H1 (cell line): ENCODE data around the gene BARHL1. TPM values are rescaled to one million over a fixed set of nuclear protein-coding genes. Genes with fewer than 3 reads are reported as not detected.

ENCODE experiments used
- CTCF ChIA-PET: fragments of 300-600 bp; sonication (Branson Sonifier 250); formaldehyde crosslinking; loops from one replicate; lab custom pipeline; 2021; ENCODE audit not compliant: partially characterized antibody; lab: Charles Lee
- POLR2A ChIA-PET: fragments of 300-600 bp; sonication (Branson Sonifier 250); formaldehyde crosslinking; loops from one replicate; lab custom pipeline; 2021; ENCODE audit warnings: inconsistent platforms; ENCODE audit not compliant: partially characterized antibody; lab: Charles Lee
- DNase-seq, 2 experiments: peaks; one replicate each; pipeline versions ENCODE4 v3.0.0 to v3.0.0-alpha.2; 2010 to 2022; ENCODE audit warnings: low spot score in 2 of 2, low read depth in 1 of 2, mixed read lengths in 1 of 2
- FAIRE-seq: peaks from 2 replicates; lab custom pipeline; 2011; peaks lifted over from hg19 to GRCh38; lab: Jason Lieb, UNC
- H2AFZ ChIP-seq: 2 replicates; pipeline ENCODE4 v1.8.1; 2012; ENCODE audit warnings: low read length, inconsistent platforms
- H2AK5ac ChIP-seq: 2 replicates; pipeline ENCODE4 v1.6.1; 2013; ENCODE audit warnings: low read depth, low read length
- H2BK120ac ChIP-seq: replicated peaks from 2 replicates; pipeline ENCODE3; 2013; ENCODE audit warnings: low read depth, low read length, inconsistent platforms
- H2BK12ac ChIP-seq: 2 replicates; pipeline ENCODE4 v1.6.1; 2013; ENCODE audit warnings: low read depth, low read length
- H2BK15ac ChIP-seq: 2 replicates; pipeline ENCODE4 v1.6.1; 2013; ENCODE audit warnings: low read length
- H2BK20ac ChIP-seq: 2 replicates; pipeline ENCODE4 v1.6.1; 2013; ENCODE audit warnings: low read length
- H2BK5ac ChIP-seq: 2 replicates; pipeline ENCODE4 v1.6.1; 2013; ENCODE audit warnings: low read depth, low read length
- H3K14ac ChIP-seq: 2 replicates; pipeline ENCODE4 v1.6.1; 2013; ENCODE audit warnings: inconsistent platforms; ENCODE audit not compliant: insufficient read length
- H3K18ac ChIP-seq: 2 replicates; pipeline ENCODE4 v1.6.1; 2013; ENCODE audit warnings: low read length; ENCODE audit errors: extremely low read depth
- H3K23ac ChIP-seq: 2 replicates; pipeline ENCODE4 v1.6.1; 2013; ENCODE audit warnings: inconsistent platforms; ENCODE audit not compliant: insufficient read length
- H3K23me2 ChIP-seq: 2 replicates; pipeline ENCODE4 v1.6.1; 2013; ENCODE audit warnings: low read depth, low read length
- H3K27ac ChIP-seq: 2 replicates; pipeline ENCODE4 v1.6.1; 2011; ENCODE audit warnings: low read depth, low read length, inconsistent platforms
- H3K27me3 ChIP-seq, 4 experiments: replicated peaks in 1 of 4; 1 replicate in 1 of 4; 2 replicates in 3 of 4; pipeline versions ENCODE4 v1.6.1 to v1.8.1; 2011 to 2013; ENCODE audit warnings: low read length in 3 of 4, mild to moderate bottlenecking in 3 of 4, inconsistent platforms in 2 of 4, mixed read lengths in 2 of 4, moderate library complexity in 1 of 4; ENCODE audit not compliant: control insufficient read depth in 3 of 4, insufficient read depth in 3 of 4; ENCODE audit errors: extremely low read depth in 1 of 4
- H3K36me3 ChIP-seq, 4 experiments: 2 replicates each; pipeline versions ENCODE4 v1.6.1 to v1.8.1; 2011 to 2013; ENCODE audit warnings: mild to moderate bottlenecking in 4 of 4, low read length in 3 of 4, moderate library complexity in 2 of 4, control low read depth in 1 of 4, inconsistent platforms in 1 of 4; ENCODE audit not compliant: insufficient read depth in 4 of 4, control insufficient read depth in 2 of 4
- H3K4ac ChIP-seq: replicated peaks from 2 replicates; pipeline ENCODE3; 2013; ENCODE audit warnings: low read length, low read depth, mixed read lengths, inconsistent platforms; ENCODE audit not compliant: insufficient read length
- H3K4me1 ChIP-seq, 4 experiments: replicated peaks in 1 of 4; 1 replicate in 1 of 4; 2 replicates in 3 of 4; pipeline versions ENCODE4 v1.6.1 to v1.8.1; 2011 to 2013; ENCODE audit warnings: low read length in 3 of 4, inconsistent platforms in 2 of 4, mixed read lengths in 1 of 4; ENCODE audit not compliant: insufficient read depth in 4 of 4, control insufficient read depth in 3 of 4
- H3K4me2 ChIP-seq, 2 experiments: 2 replicates each; pipeline versions ENCODE4 v1.6.1 to v1.8.1; 2011 to 2013; ENCODE audit warnings: low read depth in 2 of 2, low read length in 2 of 2, control low read depth in 1 of 2, inconsistent platforms in 1 of 2, mild to moderate bottlenecking in 1 of 2; ENCODE audit not compliant: insufficient read depth in 1 of 2
- H3K4me3 ChIP-seq, 4 experiments: fragments of 200-600, 300-600 bp in 1 of 4; sonication (generic), shearing (Covaris generic), sonication (Bioruptor Twin) in 1 of 4; 2 replicates each; pipeline versions ENCODE4 v1.5.1 to v1.8.1; 2011 to 2016; ENCODE audit warnings: low read length in 4 of 4, low read depth in 3 of 4, control low read depth in 2 of 4, inconsistent platforms in 2 of 4, mild to moderate bottlenecking in 2 of 4, mixed read lengths in 1 of 4, moderate library complexity in 1 of 4; ENCODE audit not compliant: insufficient read depth in 2 of 4; ENCODE audit errors: extremely low read depth in 1 of 4
- H3K56ac ChIP-seq: replicated peaks from 2 replicates; pipeline ENCODE3; 2013; ENCODE audit warnings: low read depth, mild to moderate bottlenecking, mixed read lengths, low read length, inconsistent platforms; ENCODE audit not compliant: insufficient read length
- H3K79me1 ChIP-seq: 2 replicates; pipeline ENCODE4 v1.6.1; 2013; ENCODE audit warnings: low read depth, low read length, control low read depth
- H3K79me2 ChIP-seq, 2 experiments: 2 replicates each; pipeline versions ENCODE4 v1.6.1 to v1.8.1; 2012 to 2013; ENCODE audit warnings: low read length in 2 of 2, mild to moderate bottlenecking in 2 of 2, inconsistent platforms in 1 of 2; ENCODE audit not compliant: insufficient read depth in 2 of 2, control insufficient read depth in 1 of 2
- H3K9ac ChIP-seq, 4 experiments: replicated peaks in 1 of 4; 1 replicate in 1 of 4; 2 replicates in 3 of 4; pipeline versions ENCODE4 v1.6.1 to v1.8.1; 2011 to 2013; ENCODE audit warnings: low read depth in 3 of 4, low read length in 3 of 4, control low read depth in 2 of 4, mild to moderate bottlenecking in 2 of 4, moderate library complexity in 2 of 4, inconsistent platforms in 1 of 4; ENCODE audit errors: extremely low read depth in 1 of 4
- H3K9me3 ChIP-seq, 2 experiments: 2 replicates each; pipeline versions ENCODE4 v1.6.1 to v1.8.1; 2012 to 2013; ENCODE audit warnings: mild to moderate bottlenecking in 2 of 2, moderate library complexity in 2 of 2, control low read depth in 1 of 2, inconsistent platforms in 1 of 2, low read depth in 1 of 2, low read length in 1 of 2, mixed read lengths in 1 of 2; ENCODE audit not compliant: insufficient read depth in 2 of 2
- H4K20me1 ChIP-seq, 2 experiments: replicated peaks in 1 of 2; 2 replicates each; pipeline versions ENCODE3 to v1.8.1; 2011 to 2013; ENCODE audit warnings: inconsistent platforms in 2 of 2, low read length in 2 of 2, mild to moderate bottlenecking in 1 of 2; ENCODE audit not compliant: insufficient read depth in 2 of 2, control insufficient read depth in 1 of 2
- H4K5ac ChIP-seq: 2 replicates; pipeline ENCODE4 v1.6.1; 2013; ENCODE audit warnings: low read length, low read depth, mixed read lengths, inconsistent platforms; ENCODE audit not compliant: insufficient read length
- H4K8ac ChIP-seq: 2 replicates; pipeline ENCODE4 v1.8.0; 2013; ENCODE audit warnings: mild to moderate bottlenecking, moderate library complexity, low read length, inconsistent platforms; ENCODE audit not compliant: insufficient read depth; ENCODE audit errors: extremely low read depth
- H4K91ac ChIP-seq: replicated peaks from 2 replicates; pipeline ENCODE3; 2013; ENCODE audit warnings: low read length, mixed read lengths, inconsistent platforms; ENCODE audit not compliant: insufficient read length
- BRCA1 ChIP-seq: IDR thresholded peaks from 2 replicates; pipeline ENCODE4 v1.6.1; 2012; ENCODE audit warnings: low read depth, low read length, improper control_type of control experiment
- CBX8 ChIP-seq: fragments of 300-800, 300-1000 bp; sonication (generic); IDR thresholded peaks from 2 replicates; pipeline ENCODE4 v1.7.1; 2016; ENCODE audit warnings: low read depth, low read length, borderline replicate concordance
- CEBPB ChIP-seq: IDR thresholded peaks from 2 replicates; pipeline ENCODE4 v1.6.1; 2012; ENCODE audit warnings: low read depth, low read length
- CHD1 ChIP-seq: IDR thresholded peaks from 2 replicates; pipeline ENCODE4 v1.6.1; 2012; ENCODE audit warnings: low read depth, low read length, improper control_type of control experiment
- EZH2 ChIP-seq: fragments of 200-600 bp; sonication (generic); IDR thresholded peaks from 2 replicates; pipeline ENCODE4 v1.7.1; 2012; ENCODE audit warnings: low read depth, mild to moderate bottlenecking, moderate library complexity, low read length, inconsistent platforms; ENCODE audit not compliant: severe bottlenecking
- HDAC2 ChIP-seq, 2 experiments: fragments of 300-600 bp in 1 of 2; sonication (generic) in 1 of 2; IDR thresholded peaks; 2 replicates each; pipeline ENCODE4 v1.6.1; 2011 to 2012; ENCODE audit warnings: low read depth in 2 of 2, low read length in 2 of 2, mild to moderate bottlenecking in 2 of 2, moderate library complexity in 2 of 2, borderline replicate concordance in 1 of 2, inconsistent platforms in 1 of 2
- JUN ChIP-seq: IDR thresholded peaks from 2 replicates; pipeline ENCODE4 v1.6.1; 2011; ENCODE audit warnings: low read depth, mild to moderate bottlenecking, improper control_type of control experiment, low read length
- JUND ChIP-seq: IDR thresholded peaks from 2 replicates; pipeline ENCODE4 v1.6.1; 2011; ENCODE audit warnings: mild to moderate bottlenecking, improper control_type of control experiment, low read length
- KDM5A ChIP-seq: fragments of 200-600 bp; IDR thresholded peaks from 2 replicates; pipeline ENCODE4 v1.7.1; 2012; ENCODE audit warnings: mild to moderate bottlenecking, low read length, inconsistent platforms, mixed read lengths
- NANOG ChIP-seq: IDR thresholded peaks from 2 replicates; pipeline ENCODE4 v1.6.1; 2011; ENCODE audit warnings: low read length, low read depth, mild to moderate bottlenecking, inconsistent platforms; ENCODE audit not compliant: insufficient read depth, poor library complexity, severe bottlenecking
- PHF8 ChIP-seq: fragments of 200-600 bp; sonication (generic); conservative IDR thresholded peaks from 2 replicates; pipeline ENCODE4 v1.7.1; 2012; ENCODE audit warnings: low read depth, mild to moderate bottlenecking, inconsistent platforms, low read length, moderate library complexity
- RXRA ChIP-seq: IDR thresholded peaks from 2 replicates; pipeline ENCODE4 v1.6.1; 2011; ENCODE audit warnings: low read depth, mild to moderate bottlenecking, low read length, moderate library complexity; ENCODE audit not compliant: insufficient read depth
- SP4 ChIP-seq: IDR thresholded peaks from 2 replicates; pipeline ENCODE4 v1.6.1; 2012; ENCODE audit warnings: low read length, inconsistent platforms
- SRF ChIP-seq: IDR thresholded peaks from 2 replicates; pipeline ENCODE4 v1.6.1; 2011; ENCODE audit warnings: mild to moderate bottlenecking, low read depth, low read length, moderate library complexity
- TCF12 ChIP-seq: IDR thresholded peaks from 2 replicates; pipeline ENCODE4 v1.6.1; 2011; ENCODE audit warnings: low read depth, mild to moderate bottlenecking, low read length
- WGBS, 2 experiments: shearing (Covaris generic) in 1 of 2; methylation state at CpG; one replicate each; pipeline versions ENCODE4 v1.1.6 to v1.1.7; 2013 to 2015; ENCODE audit warnings: low lambda C conversion rate in 2 of 2, mixed read lengths in 2 of 2, inconsistent platforms in 1 of 2, low coverage in 1 of 2, missing lambda C conversion rate in 1 of 2; ENCODE audit not compliant: insufficient replicate concordance in 2 of 2, insufficient coverage in 1 of 2, insufficient read length in 1 of 2; ENCODE audit errors: extremely low coverage in 1 of 2, missing lambda C conversion rate in 1 of 2; 5-methylcytosine and 5-hydroxymethylcytosine counted together
- polyA plus RNA-seq, 7 experiments: library from polyadenylated mRNA; depleted of rRNA in 3 of 7; stranded (reverse) in 5 of 7; unstranded in 2 of 7; fragments of >200 nt in 5 of 7; fragments of 200-250 nt in 2 of 7; gene quantifications; 1 replicate in 5 of 7; 2 replicates in 1 of 7; 4 replicates in 1 of 7; pipeline versions ENCODE4 v1.2.1 to v1.2.3, GENCODE V29; 2011 to 2013; ENCODE audit warnings: missing spikeins in 2 of 7, mixed read lengths in 2 of 7
- total RNA-seq: library from RNA; stranded (reverse); fragmentation: NEBNext Ultra II Directional; extraction: Animal tissue kit (Norgen Biotek cat#: 25700); gene quantifications from 2 replicates; pipeline ENCODE4 v1.2.1, GENCODE V29; 2021

BARHL1 gene
- total and polyA plus RNA-seq, 2 of the 8 experiments (the other 6 are each of a cell fraction or from before 2014, with no cell fraction given) = not detected

DNA sequence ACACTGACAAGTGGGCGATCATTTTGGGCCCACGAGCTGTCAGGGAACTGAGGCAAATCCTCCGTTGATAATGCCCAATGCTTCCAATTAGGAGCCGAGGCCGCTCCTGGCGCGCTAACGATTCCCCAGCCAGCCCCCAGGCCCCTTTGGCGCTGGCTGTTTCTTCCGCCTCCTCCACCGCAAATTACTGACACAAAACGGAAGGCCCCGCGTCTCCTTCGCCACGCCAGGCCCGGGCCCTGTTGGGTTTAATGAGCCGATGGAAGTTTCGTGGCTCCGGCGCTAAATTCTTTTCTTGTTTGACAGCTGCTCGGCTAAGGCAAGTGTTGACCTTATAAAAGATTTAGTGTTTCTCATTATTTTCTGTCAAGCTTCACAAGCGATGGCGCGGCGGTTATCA lies 25.7 kb upstream of the BARHL1 start:
- Histone ChIP-seq H3K18ac (no peak overlapping the region; the same call in 1 of the 2 replicates), H2BK20ac (no peak overlapping the region), H3K56ac (no peak overlapping the region), H3K4me1 (peaks cover 0 to 3% (median 0%) of the 10 kb centered on the region in 4 experiments; a peak in 1 of 7 replicates), H4K91ac (no peak overlapping the region), H3K79me2 (no peaks in the 10 kb centered on the region), H3K9me3 (peaks cover 0 to 2% of the 10 kb centered on the region in 2 experiments; a peak in 1 of 4 replicates), H4K5ac (no peak overlapping the region), H3K4ac (no peak overlapping the region), H2BK15ac (no peak overlapping the region), H3K27me3 (no peaks in the 10 kb centered on the region), H3K27ac (no peak overlapping the region), H3K4me3 (no peak overlapping the region), H2BK5ac (no peak overlapping the region), H2AK5ac (no peak overlapping the region), H3K79me1 (no peaks in the 10 kb centered on the region), H3K4me2 (no peak overlapping the region), H3K36me3 (no peaks in the 10 kb centered on the region), H3K23ac (no peak overlapping the region), H3K23me2 (no peaks in the 10 kb centered on the region; the same call in 1 of the 2 replicates), H2BK12ac (no peak overlapping the region), H2AFZ (no peak overlapping the region), H2BK120ac (no peak overlapping the region), H3K9ac (no peak overlapping the region), H4K20me1 (peaks cover 0 to 2% of the 10 kb centered on the region in 2 experiments), H4K8ac (no peak overlapping the region), H3K14ac (no peak overlapping the region)
- DNase-seq (no peak), FAIRE-seq (no peak)
- ChIA-PET POLR2A (interaction anchor here (1.0 kb wide), 1 partner anchor 11 kb away, joined by 3 read pairs; no protein-coding TSS in a partner anchor), CTCF (interaction anchor here (1.2 to 1.3 kb wide), 2 partner anchors 8 to 18 kb away, joined by 4 read pairs; no protein-coding TSS in a partner anchor)
- 92% methylated on average over 26 of the region's 26 CpGs; no CpG with 5 or more reads in 1 of the 2 experiments for WGBS, 2 experiments
- no peak for TF ChIP-seq NANOG
- TF ChIP-seq EZH2 = no peak
- no peak for TF ChIP-seq TCF12
- no peak for TF ChIP-seq CEBPB
- TF ChIP-seq KDM5A = no peak
- TF ChIP-seq JUN = no peak
- TF ChIP-seq JUND = no peak
- TF ChIP-seq SP4 = no peak
- TF ChIP-seq BRCA1 = no peak
- no peak for TF ChIP-seq CHD1
- no peak for TF ChIP-seq CBX8
- TF ChIP-seq SRF = no peak
- no peak for TF ChIP-seq PHF8
- no peak for TF ChIP-seq HDAC2 (IDR thresholded peaks at IDR 0.05; ENCODE audit: borderline replicate concordance in 1 of 2, low read depth in 2 of 2, low read length in 2 of 2)
- TF ChIP-seq RXRA = no peak
